Measurements from ENCODE around the gene GORASP1. TPM values are rescaled to one million over a fixed set of nuclear protein-coding genes. Genes with fewer than 3 reads are reported as not detected.

Gene GORASP1
- total RNA-seq, 1 donor from 2014 or later = 81.6 TPM

DNA sequence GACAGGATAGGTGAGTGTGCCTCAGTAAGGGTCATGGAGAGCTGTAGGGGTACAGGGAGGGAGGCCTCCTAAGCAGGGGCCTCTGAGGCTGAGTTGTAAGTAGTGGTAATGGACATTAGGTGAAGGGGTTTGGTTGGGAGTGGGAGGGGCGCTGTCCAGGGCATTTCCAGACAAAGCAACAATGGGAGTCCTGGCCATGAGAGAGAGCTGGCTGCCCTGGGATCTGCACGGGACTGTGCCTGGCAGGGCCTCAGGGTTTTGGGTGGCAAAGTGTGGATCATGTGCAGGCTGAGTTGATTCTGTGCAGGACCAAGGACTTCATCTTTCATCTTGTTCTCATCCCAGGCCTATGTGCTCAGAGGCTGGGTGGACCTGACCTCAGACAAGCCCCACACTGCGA is 4.7 kb upstream of the GORASP1 start:
- H3K27me3 ChIP-seq (ENCODE audit: low read depth) = no peaks in the 10 kb centered on the region
- TF ChIP-seq, protein P1, sequence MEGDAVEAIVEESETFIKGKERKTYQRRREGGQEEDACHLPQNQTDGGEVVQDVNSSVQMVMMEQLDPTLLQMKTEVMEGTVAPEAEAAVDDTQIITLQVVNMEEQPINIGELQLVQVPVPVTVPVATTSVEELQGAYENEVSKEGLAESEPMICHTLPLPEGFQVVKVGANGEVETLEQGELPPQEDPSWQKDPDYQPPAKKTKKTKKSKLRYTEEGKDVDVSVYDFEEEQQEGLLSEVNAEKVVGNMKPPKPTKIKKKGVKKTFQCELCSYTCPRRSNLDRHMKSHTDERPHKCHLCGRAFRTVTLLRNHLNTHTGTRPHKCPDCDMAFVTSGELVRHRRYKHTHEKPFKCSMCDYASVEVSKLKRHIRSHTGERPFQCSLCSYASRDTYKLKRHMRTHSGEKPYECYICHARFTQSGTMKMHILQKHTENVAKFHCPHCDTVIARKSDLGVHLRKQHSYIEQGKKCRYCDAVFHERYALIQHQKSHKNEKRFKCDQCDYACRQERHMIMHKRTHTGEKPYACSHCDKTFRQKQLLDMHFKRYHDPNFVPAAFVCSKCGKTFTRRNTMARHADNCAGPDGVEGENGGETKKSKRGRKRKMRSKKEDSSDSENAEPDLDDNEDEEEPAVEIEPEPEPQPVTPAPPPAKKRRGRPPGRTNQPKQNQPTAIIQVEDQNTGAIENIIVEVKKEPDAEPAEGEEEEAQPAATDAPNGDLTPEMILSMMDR (IDR thresholded peaks at IDR 0.05) = no peak
- peaks cover 14% of the 10 kb centered on the region for H3K4me1 ChIP-seq
- ATAC-seq (no peak), DNase-seq (no peak)
- no peak overlapping the region for H3K27ac ChIP-seq
- no peaks in the 10 kb centered on the region for H3K36me3 ChIP-seq
- no peaks in the 10 kb centered on the region for H3K9me3 ChIP-seq
- H3K4me3 ChIP-seq = no peak overlapping the region
- intact Hi-C loops (cut with DNase I) = no loop called here

DNA sequence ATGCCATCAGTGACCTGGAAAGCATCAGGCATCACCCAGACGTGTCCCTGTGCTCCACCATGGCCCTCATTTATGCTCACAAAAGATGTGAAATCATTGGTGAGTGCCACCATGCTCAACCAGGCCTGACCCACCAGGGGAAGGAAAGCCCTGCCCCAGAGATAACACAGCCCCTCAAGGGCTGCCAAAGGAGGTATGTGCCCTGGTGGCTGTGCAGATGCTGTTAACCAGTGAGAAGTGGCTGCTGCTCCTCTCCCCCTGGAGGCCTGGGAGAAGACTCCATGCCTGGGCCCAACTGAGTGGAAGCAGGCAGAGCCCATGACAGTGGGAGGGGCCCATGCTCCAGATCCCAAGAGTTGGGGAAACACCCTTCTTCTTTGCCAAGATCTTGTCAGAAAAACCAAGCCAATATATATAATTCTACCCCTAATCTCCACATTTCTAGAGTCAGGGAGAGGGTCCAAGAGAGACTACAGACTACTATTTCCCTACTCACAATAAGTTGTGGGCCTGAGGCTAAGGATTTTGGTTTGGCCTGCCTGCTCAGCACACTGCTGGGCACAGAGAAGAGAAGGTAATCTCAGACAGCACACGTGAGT is 2.7 kb upstream of the GORASP1 start:
- DNase-seq = no peak
- Histone ChIP-seq H3K4me1 (peaks cover 28% of the 10 kb centered on the region), H3K4me3 (no peak overlapping the region), H3K36me3 (no peaks in the 10 kb centered on the region), H3K9me3 (no peaks in the 10 kb centered on the region), H3K27me3 (ENCODE audit: low read depth) (no peaks in the 10 kb centered on the region), H3K27ac (no peak overlapping the region)
- no peak for ATAC-seq
- intact Hi-C loops (cut with DNase I) = no loop called here
- TF ChIP-seq, protein P1 (IDR thresholded peaks at IDR 0.05) = no peak

DNA sequence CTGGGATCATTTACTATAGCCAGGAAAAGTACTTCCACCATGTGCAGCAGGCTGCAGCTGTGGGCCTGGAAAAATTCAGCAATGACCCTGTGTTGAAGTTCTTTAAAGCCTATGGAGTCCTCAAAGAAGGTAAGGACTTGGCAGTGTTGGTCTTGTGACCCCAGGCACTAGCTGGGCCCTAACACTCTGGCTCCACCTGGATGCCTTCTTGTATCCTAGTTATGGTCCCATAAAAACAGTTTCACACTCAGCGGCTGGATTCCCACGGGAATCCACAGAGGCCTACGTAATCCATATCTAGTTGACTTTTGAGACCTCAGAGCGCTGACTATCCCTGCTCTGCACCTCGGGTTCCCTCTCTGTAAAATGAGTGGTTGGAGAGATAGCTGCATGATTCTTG is 1.7 kb upstream of the GORASP1 start:
- no peaks in the 10 kb centered on the region for H3K9me3 ChIP-seq
- TF ChIP-seq, protein P1 (IDR thresholded peaks at IDR 0.05) = no peak
- H3K4me1 ChIP-seq = peaks cover 39% of the 10 kb centered on the region
- no peak overlapping the region for H3K4me3 ChIP-seq
- no peak overlapping the region for H3K27ac ChIP-seq
- no peak for DNase-seq
- intact Hi-C loops (cut with DNase I) = no loop called here
- no peaks in the 10 kb centered on the region for H3K27me3 ChIP-seq (ENCODE audit: low read depth)
- no peak for ATAC-seq
- no peaks in the 10 kb centered on the region for H3K36me3 ChIP-seq

DNA sequence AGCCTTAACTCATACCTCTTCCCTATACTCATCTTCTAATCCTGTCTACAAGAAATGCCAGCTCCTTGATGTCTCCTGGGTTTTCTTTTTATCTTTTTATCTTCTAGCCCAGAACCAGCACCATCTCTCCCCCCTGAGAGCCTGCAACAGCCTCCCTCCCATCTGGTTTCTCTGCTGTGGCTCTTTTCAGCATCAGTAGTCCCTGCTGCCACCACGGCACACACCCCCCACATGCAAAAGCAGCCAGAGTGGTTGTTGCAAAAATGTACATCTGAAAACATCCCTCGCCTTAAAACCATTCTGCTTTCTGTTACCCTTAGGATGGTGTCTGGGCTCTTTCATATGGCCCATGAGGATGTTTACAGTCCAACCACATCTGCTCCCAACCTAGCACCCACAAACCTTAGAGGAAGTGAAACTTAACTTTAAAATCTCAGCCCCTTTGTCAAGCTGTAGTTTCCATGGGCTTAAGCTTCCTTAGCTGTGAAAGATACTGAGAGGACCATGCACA is 828 bp upstream of the GORASP1 start:
- Histone ChIP-seq H3K27me3 (ENCODE audit: low read depth) (no peaks in the 10 kb centered on the region), H3K4me1 (peaks cover 47% of the 10 kb centered on the region), H3K9me3 (no peaks in the 10 kb centered on the region), H3K27ac (peak overlapping the region; percentile 100), H3K36me3 (no peaks in the 10 kb centered on the region), H3K4me3 (peak overlapping the region; percentile 93)
- intact Hi-C loops (cut with DNase I) = no loop called here
- ATAC-seq (peak in 1 of 2 donors; percentile 35), DNase-seq (no peak)
- TF ChIP-seq, protein P1 (IDR thresholded peaks at IDR 0.05) = no peak

DNA sequence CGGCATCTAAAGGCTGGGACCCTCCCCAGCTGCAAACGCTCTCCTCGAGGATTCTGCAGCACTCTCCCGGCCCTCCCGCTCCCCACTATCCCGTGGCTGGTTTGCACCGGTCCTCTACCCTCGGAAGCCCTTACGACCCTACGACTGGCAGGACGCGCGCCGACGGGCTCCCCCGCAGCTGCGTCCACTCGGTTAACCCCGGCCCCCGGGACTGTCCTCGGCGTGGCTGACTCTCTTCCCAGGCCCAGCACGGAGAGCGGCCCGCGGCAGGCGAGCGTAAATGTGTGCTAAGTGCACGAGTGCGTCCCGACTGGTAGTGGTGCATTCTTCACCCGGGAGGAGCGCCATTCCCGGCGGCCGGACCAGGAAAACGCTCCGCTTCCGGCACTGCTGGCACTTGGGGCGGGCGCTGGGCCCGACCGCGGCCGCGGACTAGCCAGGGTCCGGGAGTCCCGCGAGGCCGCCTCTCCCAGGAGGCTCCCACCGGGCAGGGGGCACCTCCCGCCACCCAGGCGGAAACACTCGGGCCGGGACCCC is 508 bp downstream of the GORASP1 start:
- peaks cover 54% of the 10 kb centered on the region for H3K4me1 ChIP-seq
- H3K9me3 ChIP-seq = no peaks in the 10 kb centered on the region
- TF ChIP-seq, protein P1 (IDR thresholded peaks at IDR 0.05) = no peak
- no peaks in the 10 kb centered on the region for H3K36me3 ChIP-seq
- intact Hi-C loops (cut with DNase I) = no loop called here
- ATAC-seq = peak; percentile 65 to 80
- peak overlapping the region; percentile 93 for H3K4me3 ChIP-seq
- peak overlapping the region; percentile 100 for H3K27ac ChIP-seq
- DNase-seq = peak; percentile 75
- no peaks in the 10 kb centered on the region for H3K27me3 ChIP-seq (ENCODE audit: low read depth)

Data from lower lobe of right lung (tissue), 2 donors.